Activated T-helper 17 cell treated with anti-CD3 and anti-CD28 coated beads, Interleukin-2, amount 50 U/mL, for 72 hours (primary cell): ENCODE data around the gene KCNK17. TPM values are rescaled to one million over a fixed set of nuclear protein-coding genes. Genes with fewer than 3 reads are reported as not detected.
A peak's percentile ranks its signal among the peaks of the same experiment; 100 is the strongest.

ENCODE experiments used
- ATAC-seq: fragments of 150-1000 bp; cut with Tn5 transposase; replicated peaks from 2 replicates; pipeline ENCODE4 v1.10.0; 2021; ENCODE audit warnings: mild to moderate bottlenecking, moderate library complexity
- H3K27ac Mint-ChIP-seq: one replicate; pipeline ENCODE4 v1.8.0; 2022; ENCODE audit warnings: mixed read lengths
- H3K27me3 Mint-ChIP-seq: one replicate; pipeline ENCODE4 v1.8.0; 2022; ENCODE audit warnings: mixed read lengths
- H3K36me3 Mint-ChIP-seq: one replicate; pipeline ENCODE4 v1.8.0; 2022; ENCODE audit warnings: low read depth, mild to moderate bottlenecking, mixed read lengths
- H3K4me1 Mint-ChIP-seq: one replicate; pipeline ENCODE4 v1.8.0; 2022; ENCODE audit warnings: mixed read lengths
- H3K4me3 Mint-ChIP-seq: one replicate; pipeline ENCODE4 v1.8.0; 2022; ENCODE audit warnings: mild to moderate bottlenecking, mixed read lengths
- H3K9me3 Mint-ChIP-seq: one replicate; pipeline ENCODE4 v1.8.0; 2022; ENCODE audit warnings: mixed read lengths
- total RNA-seq, 2 donors: library from RNA; stranded (reverse); gene quantifications; one replicate each; pipeline ENCODE4 v1.2.3, GENCODE V29; 2022

KCNK17 gene
- total RNA-seq, 2 donors from 2014 or later, result not detected

DNA sequence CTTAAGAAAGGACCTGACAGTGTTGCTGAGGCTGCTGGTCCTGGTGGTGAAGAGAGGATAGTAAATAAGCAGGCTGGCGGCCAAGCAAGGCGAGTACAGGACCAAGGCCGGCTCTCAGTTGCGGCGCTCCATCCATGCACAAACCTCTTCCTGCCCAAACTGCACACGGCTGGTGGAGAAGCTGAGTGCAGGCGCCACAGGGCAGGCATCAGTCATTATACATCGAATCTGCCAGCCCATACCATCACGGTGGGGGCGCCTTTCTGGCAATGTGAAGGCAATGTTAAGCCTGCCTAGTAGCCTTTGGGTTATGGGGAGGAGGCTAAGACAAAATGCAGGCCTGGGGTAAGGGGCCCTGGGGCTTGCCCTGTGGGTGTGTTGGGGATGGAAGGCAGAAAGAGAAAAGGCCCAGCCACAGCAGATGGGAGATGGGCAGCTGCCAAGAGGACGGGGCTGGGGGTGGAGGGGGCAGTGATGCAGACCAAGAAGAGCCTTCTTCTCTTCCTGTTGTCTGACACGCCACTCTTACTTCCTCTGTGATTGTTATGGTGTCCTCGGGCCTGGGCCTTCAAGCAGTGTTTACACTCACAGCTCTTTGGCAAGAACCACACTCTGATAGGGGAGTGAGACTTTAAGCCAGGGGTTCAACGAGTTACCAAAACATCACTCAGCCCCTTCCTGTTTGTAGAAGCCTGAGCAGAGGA, 28.6 kb upstream of the KCNK17 start:
- no peak overlapping the region for H3K27ac Mint-ChIP-seq

GRCh38 chr6:39341937-39342336, 27.7 kb upstream of the KCNK17 start:
- Mint-ChIP-seq H3K4me1 (peaks cover 5% of the 10 kb centered on the region), H3K27ac (no peak overlapping the region), H3K36me3 (no peaks in the 10 kb centered on the region), H3K4me3 (no peak overlapping the region), H3K9me3 (no peaks in the 10 kb centered on the region), H3K27me3 (peaks cover 22% of the 10 kb centered on the region)
- no peak for ATAC-seq

More for the DNA sequence above, 28.6 kb upstream of the KCNK17 start:
- H3K4me1 Mint-ChIP-seq, result peaks cover 6% of the 10 kb centered on the region
- H3K36me3 Mint-ChIP-seq, result no peaks in the 10 kb centered on the region
- ATAC-seq, result no peak
- H3K27me3 Mint-ChIP-seq, result peaks cover 21% of the 10 kb centered on the region
- no peak overlapping the region for H3K4me3 Mint-ChIP-seq
- H3K9me3 Mint-ChIP-seq, result no peaks in the 10 kb centered on the region

DNA sequence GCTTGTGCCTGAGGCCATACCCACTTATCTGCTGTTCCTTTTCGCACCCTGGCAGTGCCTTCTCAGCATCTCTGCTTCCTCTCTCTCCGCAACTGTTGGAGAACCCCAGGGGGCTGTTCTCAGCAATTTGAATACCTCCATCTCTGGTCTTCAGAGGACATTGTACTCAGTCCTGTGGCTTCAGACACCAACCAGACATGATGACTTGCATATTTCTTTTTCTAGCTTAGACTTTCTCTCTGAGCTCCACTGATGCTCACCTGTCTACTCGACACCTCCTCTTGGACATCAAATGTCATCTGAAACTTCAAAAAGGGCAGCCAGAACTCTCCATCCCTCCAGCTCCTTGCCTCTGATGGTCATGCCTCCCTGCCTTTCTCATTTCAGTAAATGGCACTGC, 27.1 kb upstream of the KCNK17 start:
- H3K4me1 Mint-ChIP-seq, result peaks cover 10% of the 10 kb centered on the region
- H3K9me3 Mint-ChIP-seq, result no peaks in the 10 kb centered on the region
- ATAC-seq, result no peak
- H3K27ac Mint-ChIP-seq, result no peak overlapping the region
- no peaks in the 10 kb centered on the region for H3K36me3 Mint-ChIP-seq
- H3K4me3 Mint-ChIP-seq, result no peak overlapping the region
- H3K27me3 Mint-ChIP-seq, result peaks cover 28% of the 10 kb centered on the region

DNA sequence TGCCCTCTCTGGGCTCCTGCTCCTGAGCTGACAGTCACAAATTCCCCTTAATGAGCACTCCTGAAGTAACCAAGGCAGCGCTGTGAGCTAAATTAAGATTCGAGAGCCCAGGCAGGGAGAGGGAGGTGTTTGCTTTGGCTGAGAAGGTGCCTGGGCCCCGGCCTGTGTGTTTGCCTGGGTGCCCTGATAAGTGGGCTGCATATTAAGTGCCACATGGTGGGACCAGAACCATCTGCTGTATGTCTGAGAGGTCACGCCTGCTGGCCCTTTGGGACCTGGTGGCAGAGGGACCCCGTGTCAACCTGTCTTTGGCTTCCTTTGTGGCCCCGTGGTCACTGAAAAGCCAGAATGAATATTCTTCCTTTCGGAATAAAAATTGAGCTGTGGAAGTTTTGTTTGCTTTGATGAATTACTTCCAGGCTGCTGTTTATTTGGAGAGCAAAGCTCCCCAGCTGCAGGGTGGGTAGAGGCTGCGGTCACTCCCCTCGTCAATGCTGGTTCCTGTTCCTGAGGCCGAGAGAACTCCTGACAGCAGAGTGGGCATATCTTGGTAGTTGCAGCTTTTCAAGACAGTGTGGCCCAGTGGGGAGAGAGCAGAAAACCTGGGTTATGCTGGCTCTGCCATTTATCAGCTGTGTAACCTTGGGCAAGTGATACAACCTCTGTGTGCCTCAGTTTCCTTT, 25.8 kb upstream of the KCNK17 start:
- Mint-ChIP-seq H3K27me3 (peaks cover 33% of the 10 kb centered on the region), H3K27ac (no peak overlapping the region), H3K4me1 (peaks cover 17% of the 10 kb centered on the region), H3K4me3 (no peak overlapping the region), H3K9me3 (no peaks in the 10 kb centered on the region), H3K36me3 (no peaks in the 10 kb centered on the region)
- no peak for ATAC-seq

GRCh38 chr6:39339096-39339867, 25.1 kb upstream of the KCNK17 start:
- Mint-ChIP-seq H3K27me3 (peaks cover 33% of the 10 kb centered on the region), H3K4me3 (no peak overlapping the region), H3K36me3 (no peaks in the 10 kb centered on the region), H3K9me3 (no peaks in the 10 kb centered on the region), H3K27ac (no peak overlapping the region), H3K4me1 (peaks cover 17% of the 10 kb centered on the region)
- ATAC-seq, result no peak

DNA sequence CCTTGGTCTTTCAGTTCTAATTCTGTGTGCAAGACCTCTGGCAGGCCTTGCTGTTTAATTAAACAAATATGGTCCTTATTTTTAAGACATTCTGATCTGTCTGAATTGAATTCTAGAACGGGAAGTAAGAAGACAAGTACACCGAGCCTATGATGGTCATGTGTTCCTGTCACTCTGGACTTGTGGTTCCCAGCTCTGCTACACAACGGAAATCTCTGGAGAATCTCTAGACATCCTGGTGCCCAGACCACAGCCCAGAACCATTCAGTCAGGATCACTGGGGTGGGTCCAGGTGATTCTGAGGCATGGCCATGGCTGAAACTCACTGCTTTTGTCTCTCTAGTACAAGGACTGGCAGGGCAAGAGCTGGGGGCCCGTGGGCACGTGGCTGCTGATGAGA, 24.2 kb upstream of the KCNK17 start:
- peaks cover 29% of the 10 kb centered on the region for H3K27me3 Mint-ChIP-seq
- H3K27ac Mint-ChIP-seq, result no peak overlapping the region
- no peak overlapping the region for H3K4me3 Mint-ChIP-seq
- H3K9me3 Mint-ChIP-seq, result no peaks in the 10 kb centered on the region
- H3K36me3 Mint-ChIP-seq, result no peaks in the 10 kb centered on the region
- ATAC-seq, result no peak
- peaks cover 17% of the 10 kb centered on the region for H3K4me1 Mint-ChIP-seq

GRCh38 chr6:39335780-39336545, 21.7 kb upstream of the KCNK17 start:
- peaks cover 17% of the 10 kb centered on the region for H3K4me1 Mint-ChIP-seq
- H3K27me3 Mint-ChIP-seq, result peaks cover 44% of the 10 kb centered on the region
- no peak overlapping the region for H3K4me3 Mint-ChIP-seq
- H3K9me3 Mint-ChIP-seq, result no peaks in the 10 kb centered on the region
- no peaks in the 10 kb centered on the region for H3K36me3 Mint-ChIP-seq
- peak overlapping the region; percentile 59 for H3K27ac Mint-ChIP-seq
- ATAC-seq, result peak; percentile 63

GRCh38 chr6:39333644-39334438, 19.6 kb upstream of the KCNK17 start:
- Mint-ChIP-seq H3K4me1 (peaks cover 17% of the 10 kb centered on the region), H3K4me3 (no peak overlapping the region), H3K9me3 (no peaks in the 10 kb centered on the region), H3K36me3 (no peaks in the 10 kb centered on the region), H3K27ac (no peak overlapping the region), H3K27me3 (peaks cover 39% of the 10 kb centered on the region)
- no peak for ATAC-seq

DNA sequence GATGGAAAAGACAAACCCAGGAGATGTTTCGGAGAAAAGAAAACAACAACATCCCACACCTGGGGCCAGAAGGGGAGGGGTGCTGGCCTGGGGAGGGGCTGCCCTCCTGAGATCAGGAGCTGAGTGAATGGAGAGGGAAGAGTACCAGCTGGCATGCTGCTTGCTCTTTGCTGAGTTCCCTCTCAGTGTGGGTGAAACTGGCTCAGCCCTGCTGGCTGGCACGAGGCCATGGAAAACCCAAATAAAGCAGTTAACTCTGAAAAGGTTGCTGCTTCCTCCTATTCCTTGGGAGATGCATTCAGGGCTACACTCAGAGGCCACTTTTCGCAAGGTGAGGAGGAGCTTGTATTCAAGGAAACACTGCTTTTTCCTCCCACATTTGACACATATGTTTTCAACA, 16.3 kb upstream of the KCNK17 start:
- peaks cover 44% of the 10 kb centered on the region for H3K27me3 Mint-ChIP-seq

DNA sequence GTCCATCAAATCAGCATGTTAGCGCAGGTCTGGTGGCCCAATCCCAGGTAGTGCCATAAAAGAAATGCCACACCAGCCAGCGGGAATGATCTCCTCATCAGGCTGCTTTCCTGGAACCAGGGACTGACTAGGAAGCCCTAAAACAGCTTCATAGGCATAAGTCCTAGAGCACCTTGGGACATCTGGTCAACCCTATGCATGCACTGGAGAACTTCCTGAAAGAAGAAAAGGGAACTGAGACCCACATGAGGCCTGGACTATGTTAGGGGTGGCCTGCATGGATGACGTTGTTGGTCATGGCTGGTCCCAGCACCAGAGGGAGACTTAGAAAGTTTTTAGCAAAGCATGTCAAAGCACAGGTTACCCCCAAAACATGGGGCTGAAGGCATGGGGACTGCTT, 15.8 kb upstream of the KCNK17 start:
- ATAC-seq, result no peak
- Mint-ChIP-seq H3K4me1 (peaks cover 8% of the 10 kb centered on the region), H3K4me3 (no peak overlapping the region), H3K36me3 (no peaks in the 10 kb centered on the region), H3K27me3 (peaks cover 48% of the 10 kb centered on the region), H3K9me3 (no peaks in the 10 kb centered on the region), H3K27ac (no peak overlapping the region)

More for the DNA sequence above, 16.3 kb upstream of the KCNK17 start:
- no peak for ATAC-seq
- Mint-ChIP-seq H3K4me3 (no peak overlapping the region), H3K36me3 (no peaks in the 10 kb centered on the region), H3K27ac (no peak overlapping the region), H3K4me1 (peaks cover 8% of the 10 kb centered on the region), H3K9me3 (no peaks in the 10 kb centered on the region)

- peaks cover 48% of the 10 kb centered on the region for H3K27me3 Mint-ChIP-seq
- no peaks in the 10 kb centered on the region for H3K9me3 Mint-ChIP-seq
- no peak overlapping the region for H3K27ac Mint-ChIP-seq
- H3K36me3 Mint-ChIP-seq, result no peaks in the 10 kb centered on the region
- peaks cover 8% of the 10 kb centered on the region for H3K4me1 Mint-ChIP-seq
- ATAC-seq, result no peak
- no peak overlapping the region for H3K4me3 Mint-ChIP-seq
Observed at GRCh38 chr6:39328066-39328465, 13.8 kb upstream of the KCNK17 start.

- Mint-ChIP-seq H3K27me3 (peaks cover 44% of the 10 kb centered on the region), H3K4me1 (peaks cover 8% of the 10 kb centered on the region), H3K9me3 (no peaks in the 10 kb centered on the region), H3K27ac (no peak overlapping the region), H3K4me3 (no peak overlapping the region), H3K36me3 (no peaks in the 10 kb centered on the region)
- ATAC-seq, result no peak
Observed at GRCh38 chr6:39327507-39327906, 13.3 kb upstream of the KCNK17 start.

GRCh38 chr6:39322306-39322850, 8.2 kb upstream of the KCNK17 start, which contains the start of gene KCNK16:
Gene KCNK16 (minus strand): TSS chr6:39322702. CDS start chr6:39322540, 162 bp downstream.
- no peak within 1 kb of the TSS for H3K27ac Mint-ChIP-seq
- H3K9me3 Mint-ChIP-seq, result no peaks in the 10 kb centered on the region
- H3K4me1 Mint-ChIP-seq, result peaks cover 6% of the 10 kb centered on the region
- H3K36me3 Mint-ChIP-seq, result no peaks in the 10 kb centered on the region
- H3K4me3 Mint-ChIP-seq, result no peak within 1 kb of the TSS
- no peak for ATAC-seq
- peaks cover 30% of the 10 kb centered on the region for H3K27me3 Mint-ChIP-seq
